HG02623 (cell line): ENCODE results near the gene PRPS1.
A peak's percentile ranks its signal among the peaks of the same experiment; 100 is the strongest.
"Not testable (repeated sequence)": the region's sequence is repeated elsewhere in the genome, so short reads cannot be mapped to it uniquely, and the experiment has no call there.

Experiments used
- ATAC-seq: cut with Tn5 transposase; IDR thresholded peaks from one replicate; pipeline ENCODE4 v1.9.1; 2021; ENCODE audit warnings: moderate library complexity; ENCODE audit not compliant: unreplicated experiment

The PRPS1 gene

GRCh38 chrX:107627838-107628661 is at the start of gene PRPS1:
Gene PRPS1, plus strand, starts transcription at chrX:107628510. Its CDS starts 119 bp downstream, at chrX:107628629.
- ATAC-seq: peak; percentile 100

GRCh38 chrX:107579956-107580355 is 48.4 kb upstream of the PRPS1 start:
- ATAC-seq: no peak

- ATAC-seq: no peak
Measured at GRCh38 chrX:107581923-107582322, 46.4 kb upstream of the PRPS1 start.

GRCh38 chrX:107589243-107589642 is 39.1 kb upstream of the PRPS1 start:
- no peak for ATAC-seq

GRCh38 chrX:107596651-107597050 is 31.7 kb upstream of the PRPS1 start:
- no peak for ATAC-seq

GRCh38 chrX:107597264-107597663 is 31.0 kb upstream of the PRPS1 start:
- ATAC-seq: no peak

GRCh38 chrX:107597791-107598190 is 30.5 kb upstream of the PRPS1 start:
- no peak for ATAC-seq

- ATAC-seq: no peak
Measured at GRCh38 chrX:107599450-107599861, 28.9 kb upstream of the PRPS1 start.

GRCh38 chrX:107600366-107600765 is 27.9 kb upstream of the PRPS1 start:
- ATAC-seq: no peak

- no peak for ATAC-seq
Measured at GRCh38 chrX:107601326-107601725, 27.0 kb upstream of the PRPS1 start.

- ATAC-seq: no peak
Measured at GRCh38 chrX:107601759-107602158, 26.6 kb upstream of the PRPS1 start.

- no peak for ATAC-seq
Measured at GRCh38 chrX:107602694-107603239, 25.5 kb upstream of the PRPS1 start.

- no peak for ATAC-seq
Measured at GRCh38 chrX:107603429-107604159, 24.7 kb upstream of the PRPS1 start.

- not testable (repeated sequence) for ATAC-seq
Measured at GRCh38 chrX:107609061-107609460, 19.2 kb upstream of the PRPS1 start.

GRCh38 chrX:107610667-107611066 is 17.6 kb upstream of the PRPS1 start:
- ATAC-seq: no peak

GRCh38 chrX:107619885-107620322 is 8.4 kb upstream of the PRPS1 start:
- ATAC-seq: no peak

GRCh38 chrX:107624893-107625292 is 3.4 kb upstream of the PRPS1 start:
- ATAC-seq: no peak

- ATAC-seq: no peak
Measured at GRCh38 chrX:107625739-107626138, 2.6 kb upstream of the PRPS1 start.

- no peak for ATAC-seq
Measured at GRCh38 chrX:107626481-107626880, 1.8 kb upstream of the PRPS1 start.

- ATAC-seq: no peak
Measured at GRCh38 chrX:107626916-107627315, 1.4 kb upstream of the PRPS1 start.

GRCh38 chrX:107628662-107629539 is 591 bp downstream of the PRPS1 start:
- peak; percentile 26 for ATAC-seq
